Measurements from ENCODE around the gene COL15A1. TPM values are rescaled to one million over a fixed set of nuclear protein-coding genes. Genes with fewer than 3 reads are reported as not detected.

COL15A1 gene
- total RNA-seq, 1 donor from 2014 or later = 0.23 TPM

DNA sequence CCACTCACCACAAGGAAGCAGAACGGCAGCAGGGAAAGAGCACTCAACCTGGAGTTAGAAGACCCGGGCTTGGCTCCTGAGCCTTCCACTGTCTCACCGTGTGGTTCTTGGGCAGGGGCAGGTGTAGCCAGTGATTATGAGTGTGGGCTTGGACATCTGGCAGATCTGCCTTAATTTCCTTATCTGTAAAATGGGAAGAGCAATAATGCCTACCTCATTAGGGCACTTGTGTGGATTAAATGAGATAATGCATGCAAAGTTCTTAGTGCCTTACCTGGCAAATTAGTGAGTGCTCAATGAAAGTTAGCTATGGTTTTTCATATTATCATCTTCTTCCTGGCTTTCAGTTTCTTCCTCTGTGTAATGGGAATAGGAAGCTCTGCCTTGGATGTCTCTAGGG lies 28.1 kb upstream of the COL15A1 start:
- ATAC-seq = no peak
- DNase-seq (ENCODE audit: low spot score) = no peak

DNA sequence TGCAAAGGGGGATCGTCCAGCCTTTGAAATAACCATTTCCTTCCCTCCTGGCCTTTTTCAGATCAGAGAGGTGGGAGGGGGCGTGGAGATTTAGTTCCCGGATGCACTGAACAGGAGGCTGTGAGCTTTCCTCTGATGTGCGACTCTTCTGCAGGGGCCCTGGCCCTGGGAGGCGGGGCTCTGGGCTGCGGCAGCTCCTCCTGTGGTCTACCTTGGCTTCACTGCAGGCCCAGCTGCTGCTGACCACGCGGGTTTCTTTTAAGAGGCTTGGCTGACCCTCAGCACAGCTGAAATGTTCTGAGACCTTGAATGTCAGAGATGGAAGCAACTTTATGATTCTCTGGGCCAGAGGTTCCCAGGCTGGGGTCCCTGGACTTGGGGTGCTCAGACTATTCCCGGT lies 27.0 kb upstream of the COL15A1 start:
- no peak for DNase-seq (ENCODE audit: low spot score)
- no peak for ATAC-seq

- ATAC-seq = no peak
Measured at GRCh38 chr9:98917746-98918487, 25.8 kb upstream of the COL15A1 start.

DNA sequence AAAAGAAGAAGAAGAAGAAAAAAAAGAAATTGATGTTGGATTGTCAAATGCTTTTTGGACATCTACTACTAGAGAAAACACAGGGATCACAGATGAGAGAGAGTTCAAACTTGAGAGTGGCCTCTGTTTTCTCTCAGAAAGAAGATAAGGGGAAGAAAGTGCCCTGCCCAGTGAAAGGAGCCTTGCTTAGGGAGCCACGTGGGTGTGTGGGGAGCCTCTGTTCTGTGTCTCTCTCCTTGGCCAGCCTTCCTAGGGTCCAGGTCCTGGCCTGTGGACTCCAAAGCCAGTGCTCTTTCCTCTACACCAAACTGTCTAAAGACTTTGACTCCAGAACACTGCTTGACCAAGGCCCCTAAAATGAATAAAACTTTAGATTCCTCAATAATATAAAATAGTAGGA lies 22.0 kb upstream of the COL15A1 start:
- DNase-seq (ENCODE audit: low spot score) = no peak
- ATAC-seq = no peak

More at GRCh38 chr9:98917746-98918487, 25.8 kb upstream of the COL15A1 start:
- DNase-seq (ENCODE audit: low spot score) = no peak

DNA sequence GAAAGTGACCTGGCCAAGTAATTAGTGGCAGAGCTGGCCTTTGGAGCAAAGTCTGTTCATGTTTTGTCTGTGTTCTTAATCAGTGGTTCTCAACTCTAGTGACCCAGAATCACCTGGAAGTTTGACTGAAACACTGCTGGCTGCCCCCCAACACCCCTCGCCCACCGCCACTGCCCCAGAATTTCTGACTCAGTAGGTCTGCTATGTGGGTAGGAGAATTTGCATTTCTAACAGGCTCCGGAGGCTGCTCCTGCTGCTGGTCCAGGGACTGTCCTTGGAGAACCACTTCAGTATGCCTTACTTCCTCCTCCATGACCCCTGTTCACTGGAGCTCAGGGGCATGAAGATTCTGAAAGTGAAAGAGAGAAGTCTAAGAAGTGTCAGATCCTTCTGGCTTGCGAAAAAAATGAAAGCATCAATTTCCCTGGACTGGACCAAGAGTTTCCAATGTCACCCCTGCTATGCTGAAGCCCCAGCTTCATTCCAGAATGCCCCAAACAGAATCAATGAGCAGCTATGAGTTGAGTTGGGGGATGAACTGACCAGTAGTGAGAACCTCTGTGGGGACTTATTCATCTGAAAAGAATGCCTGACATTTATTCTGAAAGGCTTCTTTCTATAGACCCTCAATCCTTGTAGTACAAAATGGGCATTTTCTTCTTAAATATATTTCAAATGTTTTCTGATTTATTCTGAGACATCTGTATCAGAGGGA lies 20.8 kb upstream of the COL15A1 start:
- no peak for DNase-seq (ENCODE audit: low spot score)
- peak; percentile 24 for ATAC-seq

DNA sequence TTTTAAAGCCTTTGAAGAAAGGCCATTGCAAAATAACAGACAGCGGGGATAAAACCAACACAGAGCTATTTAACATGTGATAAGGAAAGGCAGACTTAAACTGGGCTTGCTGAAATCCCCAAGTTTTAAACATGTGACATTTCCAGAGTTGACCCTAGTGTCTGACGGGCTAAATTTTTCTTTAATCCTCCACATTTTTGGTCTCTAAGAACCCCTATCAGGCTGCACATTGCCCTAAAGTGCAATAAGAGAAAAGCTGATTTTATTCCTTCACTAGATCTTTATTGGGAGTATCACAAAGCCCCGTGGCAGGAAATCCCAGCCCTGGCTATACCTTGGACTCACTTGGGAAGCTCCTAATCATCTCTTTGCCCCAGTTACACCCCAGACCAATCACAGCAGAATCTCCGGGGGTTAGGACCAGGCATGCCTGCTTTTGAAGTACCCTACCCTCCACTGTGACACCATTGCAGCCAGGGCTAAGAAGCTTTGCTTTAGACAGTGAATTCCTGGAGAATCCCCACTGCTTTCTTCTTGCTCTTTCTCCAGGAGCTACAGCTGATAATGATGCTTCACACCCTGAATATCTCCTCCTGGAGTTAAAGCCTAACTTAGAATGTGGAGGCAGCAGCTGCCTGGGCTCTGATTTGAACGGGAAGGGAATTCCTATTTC lies 20.1 kb upstream of the COL15A1 start:
- ATAC-seq (no peak), DNase-seq (ENCODE audit: low spot score) (no peak)

DNA sequence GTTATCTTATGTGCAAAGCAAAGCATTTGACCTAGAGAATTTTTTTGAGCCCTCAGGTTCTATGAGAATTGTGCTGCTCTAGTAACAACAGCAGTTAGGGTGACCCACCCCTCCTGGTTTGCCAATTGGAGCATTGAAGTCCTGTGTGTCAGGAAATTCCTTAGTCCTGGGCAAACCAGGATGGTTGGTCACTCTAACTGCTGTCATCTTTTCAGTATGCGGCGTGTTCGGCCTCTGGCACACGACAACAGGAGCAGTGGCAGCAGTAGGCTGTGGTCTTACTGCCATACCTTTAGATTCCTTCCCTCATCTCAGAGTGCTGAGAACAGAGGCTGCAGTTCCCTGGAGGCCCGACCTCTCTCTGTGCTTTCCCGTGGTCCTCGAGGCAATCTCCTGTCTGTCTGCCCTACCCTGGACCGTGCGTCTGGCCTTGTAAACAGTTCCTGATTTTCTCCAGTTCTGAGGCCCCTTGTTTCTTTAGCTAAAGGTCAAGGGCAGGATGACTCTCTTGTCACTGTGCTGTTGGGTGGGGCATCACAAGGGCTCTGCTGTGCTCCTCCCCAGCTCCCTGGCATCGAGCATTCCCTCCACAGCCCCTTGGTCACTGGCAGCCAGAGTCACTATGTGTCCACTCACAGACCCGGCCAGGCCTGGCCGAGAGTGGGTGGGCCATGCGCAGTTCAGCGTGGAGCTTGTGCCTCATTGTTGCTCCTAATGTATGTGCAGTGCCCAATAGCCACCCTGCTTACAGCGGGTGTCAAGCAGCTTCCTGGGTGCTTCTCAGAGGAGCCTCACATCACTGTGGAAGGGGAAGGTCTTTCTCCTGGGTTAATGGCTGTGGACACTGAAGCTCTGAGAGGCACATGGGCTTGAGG lies 18.5 kb upstream of the COL15A1 start:
- no peak for ATAC-seq
- no peak for DNase-seq (ENCODE audit: low spot score)

DNA sequence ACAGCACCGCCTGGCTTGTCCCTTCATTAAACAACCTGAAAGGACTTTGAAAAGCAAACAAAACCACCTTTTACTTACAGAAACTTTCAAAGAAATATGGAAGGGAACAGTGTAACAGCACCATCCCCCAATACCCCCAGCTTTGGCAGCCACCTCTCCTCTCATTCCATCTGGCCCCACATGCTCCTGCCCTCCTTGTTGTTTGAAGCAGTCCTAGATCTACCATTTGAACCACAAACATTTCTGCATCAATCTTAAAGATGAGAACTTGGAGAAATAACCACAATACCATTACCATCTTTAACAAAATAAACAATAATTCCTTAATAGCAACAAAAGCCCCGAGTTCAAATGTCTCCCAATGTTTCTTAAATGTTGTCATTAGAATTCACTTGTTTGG lies 17.8 kb upstream of the COL15A1 start:
- DNase-seq (ENCODE audit: low spot score) = no peak

DNA sequence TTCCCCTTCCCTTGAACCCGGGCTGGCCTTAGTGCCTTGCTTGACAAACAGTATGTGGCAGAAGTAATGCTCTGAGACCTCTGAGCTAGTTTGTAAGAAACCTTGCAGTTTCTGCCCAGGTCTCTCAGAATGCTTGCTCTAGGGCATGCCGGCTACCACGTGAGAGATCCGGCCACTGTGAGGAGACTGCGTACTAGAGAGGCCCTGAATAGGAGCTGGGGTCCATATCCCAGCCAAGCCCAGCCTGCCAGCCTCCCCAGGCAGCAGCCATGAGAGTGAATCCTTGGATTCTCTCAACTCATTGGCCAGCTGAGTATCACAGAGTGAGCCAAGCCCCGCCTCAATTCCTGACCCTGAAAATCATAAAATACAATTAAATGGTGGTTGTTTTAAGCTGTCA lies 16.0 kb upstream of the COL15A1 start:
- ATAC-seq = no peak
- DNase-seq (ENCODE audit: low spot score) = no peak

More for the DNA sequence above, 17.8 kb upstream of the COL15A1 start:
- ATAC-seq = no peak

GRCh38 chr9:98929071-98929470 lies 14.6 kb upstream of the COL15A1 start:
- DNase-seq (ENCODE audit: low spot score) (no peak), ATAC-seq (no peak)

GRCh38 chr9:98929895-98930341 lies 13.8 kb upstream of the COL15A1 start:
- no peak for DNase-seq (ENCODE audit: low spot score)
- no peak for ATAC-seq

DNA sequence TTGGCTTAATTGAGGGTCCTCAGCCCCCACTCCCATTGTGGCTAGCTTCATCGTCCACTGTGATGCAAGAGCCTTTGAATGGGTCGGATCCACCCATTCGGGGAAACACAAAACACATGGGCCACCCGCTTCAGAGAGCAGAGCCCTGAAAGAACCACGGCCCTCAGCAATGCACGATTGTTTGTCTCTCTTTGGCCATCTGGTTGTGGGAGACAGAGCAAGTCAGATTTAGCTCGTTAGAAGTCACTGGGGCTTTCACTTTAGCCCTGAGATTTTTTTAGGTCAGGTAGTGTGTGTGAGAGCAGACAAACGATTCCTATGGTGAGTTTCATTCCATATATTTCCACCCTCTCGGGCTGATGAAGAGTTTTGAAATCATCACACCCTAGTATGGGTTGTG lies 12.9 kb upstream of the COL15A1 start:
- ATAC-seq (no peak), DNase-seq (ENCODE audit: low spot score) (no peak)

- DNase-seq (ENCODE audit: low spot score) = no peak
- ATAC-seq = no peak
Measured at GRCh38 chr9:98931600-98932389, 11.9 kb upstream of the COL15A1 start.

DNA sequence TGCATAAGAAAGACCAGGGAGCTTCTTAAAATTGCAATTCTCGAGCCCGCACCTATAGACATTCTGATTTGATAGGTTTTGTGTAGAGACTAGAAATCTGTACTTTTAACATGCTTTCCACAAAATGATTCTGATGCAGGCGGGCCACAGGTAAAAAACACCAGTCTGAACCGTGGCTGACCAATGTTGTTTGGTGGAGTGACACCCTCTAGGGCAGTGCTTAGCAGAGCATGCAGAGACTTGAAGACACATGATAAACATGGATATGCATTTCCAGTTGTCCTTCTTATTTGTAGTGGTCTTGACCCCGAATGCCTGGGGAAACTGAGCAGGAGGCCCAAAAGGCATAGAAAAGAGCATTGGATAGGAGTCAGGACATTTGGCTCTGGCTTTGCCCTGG lies 10.5 kb upstream of the COL15A1 start:
- DNase-seq (ENCODE audit: low spot score) (no peak), ATAC-seq (no peak)

- ATAC-seq = no peak
- DNase-seq (ENCODE audit: low spot score) = no peak
Measured at GRCh38 chr9:98933890-98934289, 9.8 kb upstream of the COL15A1 start.

DNA sequence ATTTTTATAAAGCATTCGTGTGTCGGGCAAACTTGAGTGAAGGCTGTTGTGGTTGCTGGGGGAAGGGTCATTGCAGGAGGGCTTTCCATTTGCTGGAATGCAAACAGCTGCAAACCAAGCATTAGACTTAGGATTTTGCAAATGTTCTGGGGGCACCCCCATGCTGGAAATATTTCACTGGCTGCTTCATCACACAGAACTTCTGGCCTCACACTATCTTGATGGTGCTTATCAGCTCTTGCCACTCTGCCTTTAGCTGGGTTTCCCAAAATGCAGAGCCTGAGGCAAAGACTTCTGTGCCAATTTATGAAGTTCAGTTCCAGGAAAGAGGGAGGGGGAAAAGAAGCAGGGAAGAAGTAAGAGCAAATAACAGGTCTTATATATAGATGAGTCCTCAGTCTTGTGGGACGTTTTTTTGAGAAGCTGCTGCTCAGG lies 8.6 kb upstream of the COL15A1 start:
- ATAC-seq (no peak), DNase-seq (ENCODE audit: low spot score) (no peak)

GRCh38 chr9:98940276-98940675 lies 3.4 kb upstream of the COL15A1 start:
- DNase-seq (ENCODE audit: low spot score) (no peak), ATAC-seq (no peak)

- ATAC-seq = no peak
- DNase-seq (ENCODE audit: low spot score) = no peak
Measured at GRCh38 chr9:98941946-98942523, 1.7 kb upstream of the COL15A1 start.

DNA sequence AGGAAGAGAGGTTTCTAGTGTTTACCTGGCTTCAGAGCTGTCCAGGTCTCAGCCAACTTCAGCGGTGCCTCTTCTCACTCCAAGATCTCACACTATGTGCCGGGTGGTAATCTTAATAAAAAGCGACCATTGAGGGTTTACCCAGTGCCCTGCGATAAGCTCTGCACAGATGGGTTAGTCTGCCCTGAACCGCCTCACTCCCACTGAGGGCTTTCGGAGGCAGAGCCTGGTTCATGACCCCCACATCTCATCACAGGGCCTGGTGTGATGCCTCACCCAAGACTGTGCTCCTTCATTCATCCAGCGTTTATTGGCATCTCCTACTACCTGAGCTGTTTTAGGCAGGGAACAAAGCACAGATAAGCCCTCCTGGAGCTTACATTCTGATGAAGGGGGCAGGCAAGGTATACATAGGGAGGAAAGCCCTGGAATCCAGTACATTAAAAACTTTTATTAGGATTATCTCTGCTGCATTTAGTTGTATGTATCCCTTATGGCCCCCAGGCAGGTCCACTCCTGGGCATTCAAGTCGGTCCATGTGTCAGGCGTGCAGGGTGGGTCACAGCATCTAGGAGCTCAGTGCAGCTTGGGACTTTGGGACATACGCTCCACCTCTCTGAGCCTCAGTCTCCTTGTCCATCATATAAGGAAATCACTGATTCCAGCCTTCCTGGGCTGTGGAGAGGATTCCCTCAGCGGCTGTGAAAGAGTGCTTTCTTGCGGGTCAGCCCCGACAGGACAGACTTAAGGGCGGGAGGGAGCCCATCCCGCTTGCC lies 613 bp upstream of the COL15A1 start:
- no peak for DNase-seq (ENCODE audit: low spot score)

More for the DNA sequence above, 613 bp upstream of the COL15A1 start:
- ATAC-seq = no peak
